ENCODE measurements around the gene SS18L1.

Gene SS18L1

GRCh38 chr20:62133051-62133845, 10.3 kb upstream of the SS18L1 start:
- no peak for DNase-seq (ENCODE audit: extremely low spot score)
- ChIA-PET CTCF (interaction anchor here (1.2 to 6.7 kb wide), 4 partner anchors 8 to 127 kb away, joined by 3 to 57 read pairs (median 8); no protein-coding TSS in a partner anchor), POLR2A (interaction anchor here (1.1 kb wide), 1 partner anchor 68 kb away, joined by 3 read pairs; the partner anchor contains the start of gene TAF4)
- no peak for TF ChIP-seq CTCF (IDR thresholded peaks at IDR 0.05; ENCODE audit: control extremely low read depth, extremely low read depth, low read depth, missing control alignments)

DNA sequence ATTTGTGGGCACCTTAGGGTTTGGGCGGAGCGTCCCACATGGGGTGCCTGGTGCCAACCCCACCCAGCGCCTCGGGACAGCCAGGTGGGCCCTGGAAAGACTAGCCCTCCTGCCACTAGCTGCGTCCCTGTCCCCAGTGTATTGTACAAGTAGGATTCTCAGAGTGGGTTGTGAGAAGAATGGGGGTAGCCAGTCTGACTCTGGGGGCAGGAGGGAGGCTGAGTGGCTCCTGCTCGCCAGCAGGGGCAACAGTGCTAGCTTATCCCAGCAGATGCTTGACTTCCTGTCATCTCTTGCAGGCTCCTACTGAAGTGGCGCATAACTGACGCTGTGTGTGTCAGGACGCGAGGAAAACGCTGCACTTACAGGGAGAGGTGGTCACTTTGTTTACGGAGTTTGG, 9.7 kb upstream of the SS18L1 start:
- CTCF ChIA-PET: interaction anchor here (1.2 to 6.7 kb wide), 4 partner anchors 8 to 128 kb away, joined by 3 to 57 read pairs (median 8); no protein-coding TSS in a partner anchor
- no peak for TF ChIP-seq CTCF (IDR thresholded peaks at IDR 0.05; ENCODE audit: control extremely low read depth, extremely low read depth, low read depth, missing control alignments)
- POLR2A ChIA-PET: no interaction called here
- DNase-seq (ENCODE audit: extremely low spot score): no peak

- ChIA-PET CTCF (interaction anchor here (1.2 to 6.7 kb wide), 4 partner anchors 10 to 166 kb away, joined by 3 to 57 read pairs (median 6); no protein-coding TSS in a partner anchor), POLR2A (interaction anchor here (0.6 to 1.7 kb wide), 2 partner anchors 12 to 69 kb away, joined by 4 to 7 read pairs; partner anchors contain the start of gene TAF4)
- no peak for TF ChIP-seq CTCF (IDR thresholded peaks at IDR 0.05; ENCODE audit: control extremely low read depth, extremely low read depth, low read depth, missing control alignments)
- DNase-seq (ENCODE audit: extremely low spot score): no peak
Measured at GRCh38 chr20:62134735-62135231, 8.8 kb upstream of the SS18L1 start.

GRCh38 chr20:62135573-62136266, 7.8 kb upstream of the SS18L1 start:
- no peak for DNase-seq (ENCODE audit: extremely low spot score)
- ChIA-PET CTCF (interaction anchor here (0.8 to 6.7 kb wide), 11 partner anchors 8 to 165 kb away, joined by 3 to 57 read pairs (median 4); no protein-coding TSS in a partner anchor), POLR2A (interaction anchor here (1.0 to 1.7 kb wide), 2 partner anchors 9 to 69 kb away, joined by 5 to 7 read pairs; partner anchors contain the start of gene TAF4)
- TF ChIP-seq CTCF (IDR thresholded peaks at IDR 0.05; ENCODE audit: control extremely low read depth, extremely low read depth, low read depth, missing control alignments): no peak

DNA sequence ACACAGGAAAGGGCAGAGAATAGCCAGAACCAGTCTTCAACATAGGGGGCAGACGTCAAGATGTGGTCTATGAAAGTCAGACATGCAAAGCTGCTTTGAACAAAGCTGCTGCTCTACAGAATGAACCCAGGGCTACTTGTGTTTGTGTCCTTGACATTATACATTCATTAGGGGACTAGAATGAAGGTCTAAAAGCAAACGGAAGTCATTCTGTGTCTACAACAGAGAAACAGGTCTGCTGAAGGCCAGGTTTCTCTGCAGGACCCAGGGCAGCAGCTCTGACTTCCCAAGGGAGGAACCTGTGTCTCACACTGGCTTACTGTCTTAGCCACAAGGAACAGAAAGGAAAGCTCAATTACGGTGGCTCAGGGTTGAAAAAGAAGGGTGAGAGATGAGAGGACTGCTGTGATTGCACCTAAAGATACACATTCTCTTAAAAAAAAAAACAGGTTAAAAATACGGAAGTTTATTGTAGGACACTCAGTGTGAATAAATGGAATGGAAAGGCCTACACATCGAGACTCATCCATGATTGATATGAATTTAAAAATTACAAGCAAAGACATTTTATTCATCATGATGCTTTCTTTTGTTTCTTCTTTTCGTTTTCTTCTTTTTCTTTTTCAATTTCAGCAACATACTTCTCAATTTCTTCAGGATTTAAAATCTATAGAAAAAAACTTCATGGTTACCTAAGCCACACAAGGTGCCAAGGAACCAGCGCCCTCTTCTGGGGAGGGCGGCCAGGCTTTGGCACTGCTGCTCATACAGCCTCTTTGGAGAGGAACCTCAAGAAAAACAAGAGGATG, 7.1 kb upstream of the SS18L1 start:
- POLR2A ChIA-PET: interaction anchor here (1.0 to 1.7 kb wide), 2 partner anchors 10 to 70 kb away, joined by 5 to 7 read pairs; partner anchors contain the start of gene TAF4
- peak; percentile 64 for DNase-seq (ENCODE audit: extremely low spot score)

More for the DNA sequence above, 7.1 kb upstream of the SS18L1 start:
- CTCF ChIA-PET: interaction anchor here (0.8 to 6.7 kb wide), 11 partner anchors 9 to 165 kb away, joined by 3 to 57 read pairs (median 4); no protein-coding TSS in a partner anchor
- peak; percentile 94 for TF ChIP-seq CTCF (IDR thresholded peaks at IDR 0.05; ENCODE audit: control extremely low read depth, extremely low read depth, low read depth, missing control alignments)

All from GM10248 (cell line).